ENCODE measurements around the gene ACADM.
"Not testable (repeated sequence)": the region's sequence is repeated elsewhere in the genome, so short reads cannot be mapped to it uniquely, and the experiment has no call there.

ACADM gene

GRCh38 chr1:75794382-75794781 lies 69.9 kb downstream of the ACADM start:
- no peak for DNase-seq

- no peak for DNase-seq
Observed at GRCh38 chr1:75795703-75796193, 71.2 kb downstream of the ACADM start.

GRCh38 chr1:75796376-75797272 lies 72.1 kb downstream of the ACADM start, which contains the start of gene MSH4:
TSS of gene MSH4 (plus strand) at chr1:75796882. CDS start at chr1:75796986, 104 bp downstream.
- peak in 2 of 58 donors; percentile 1 to 29 for DNase-seq

- DNase-seq: no peak
Observed at GRCh38 chr1:75797273-75797588, 72.7 kb downstream of the ACADM start.

GRCh38 chr1:75797606-75798216 lies 73.2 kb downstream of the ACADM start:
- DNase-seq: no peak

GRCh38 chr1:75801480-75801879 lies 77.0 kb downstream of the ACADM start:
- not testable (repeated sequence) for DNase-seq

- no peak for DNase-seq
Observed at GRCh38 chr1:75808921-75809320, 84.4 kb downstream of the ACADM start.

- DNase-seq: not testable (repeated sequence)
Observed at GRCh38 chr1:75810113-75810512, 85.6 kb downstream of the ACADM start.

GRCh38 chr1:75811211-75811981 lies 86.9 kb downstream of the ACADM start:
- no peak for DNase-seq

GRCh38 chr1:75812065-75812464 lies 87.6 kb downstream of the ACADM start:
- no peak for DNase-seq
